Aorta (tissue), 5 donors: ENCODE results near the gene KIAA2012. TPM values are rescaled to one million over a fixed set of nuclear protein-coding genes. Genes with fewer than 3 reads are reported as not detected.

ENCODE experiments used
- ATAC-seq: fragments of 200-7000 bp; cut with Tn5 transposase; one replicate; pipeline ENCODE4 v1.9.1; 2022; ENCODE audit warnings: moderate library complexity; ENCODE audit not compliant: low FRiP score
- DNase-seq, 2 donors: peaks; one replicate each; pipeline ENCODE4 v3.0.0-alpha.2; 2020
- H3K27ac ChIP-seq, 2 donors: one replicate each; pipeline ENCODE4 v1.5.1; 2013; ENCODE audit warnings: low read length in 2 of 2, mild to moderate bottlenecking in 2 of 2, moderate library complexity in 2 of 2, control low read depth in 1 of 2, inconsistent platforms in 1 of 2, low read depth in 1 of 2
- H3K27me3 ChIP-seq, 2 donors: one replicate each; pipeline ENCODE4 v1.6.1; 2013; ENCODE audit warnings: control low read depth in 1 of 2, low read length in 1 of 2, mild to moderate bottlenecking in 1 of 2, moderate library complexity in 1 of 2; ENCODE audit not compliant: insufficient read depth in 2 of 2, control insufficient read depth in 1 of 2
- H3K36me3 ChIP-seq, 2 donors: one replicate each; pipeline ENCODE4 v1.6.1; 2013; ENCODE audit warnings: control low read depth in 1 of 2, low read length in 1 of 2, mild to moderate bottlenecking in 1 of 2; ENCODE audit not compliant: insufficient read depth in 2 of 2, control insufficient read depth in 1 of 2
- H3K4me1 ChIP-seq, 2 donors: one replicate each; pipeline ENCODE4 v1.6.1; 2013; ENCODE audit warnings: low read length in 2 of 2, control low read depth in 1 of 2, mild to moderate bottlenecking in 1 of 2, moderate library complexity in 1 of 2; ENCODE audit not compliant: insufficient read depth in 2 of 2, control insufficient read depth in 1 of 2
- H3K4me3 ChIP-seq, 2 donors: one replicate each; pipeline ENCODE4 v1.5.1; 2013; ENCODE audit warnings: low read length in 2 of 2, control low read depth in 1 of 2, mild to moderate bottlenecking in 1 of 2
- H3K9me3 ChIP-seq: one replicate; pipeline ENCODE4 v1.6.1; 2013; ENCODE audit warnings: mild to moderate bottlenecking, low read length; ENCODE audit not compliant: control insufficient read depth
- WGBS, 2 donors: extraction: QIAGEN DNeasy Blood & Tissue Kit; methylation state at CpG; one replicate each; pipeline ENCODE4 v1.1.7; 2013; 5-methylcytosine and 5-hydroxymethylcytosine counted together
- intact Hi-C, 2 donors: fragments of 100-400 bp; cut with DNase I; formaldehyde crosslinking; loops; one replicate each; pipeline versions ENCODE4 v1.14.2 to v1.15.0; 2022
- polyA plus RNA-seq, 2 donors: library from polyadenylated mRNA; stranded (reverse); fragments of 200-250 nt; gene quantifications; one replicate each; pipeline ENCODE4 v1.2.3, GENCODE V29; 2013
- total RNA-seq, 2 donors: library from RNA; stranded (reverse); fragmentation: NEBNext Ultra II Directional; extraction: Animal tissue kit (Norgen Biotek cat#: 25700); gene quantifications; one replicate each; pipeline ENCODE4 v1.2.1, GENCODE V29; 2021
- donor health status: healthy with polysubstance abuse.
- donor health status: Bipolar disorder and iron deficiency.
- donor health status: DM: no; HTN: no; CAD: no.
- donor health status: DM: no; HTN: no; CAD: no.
- donor health status: DM: yes; HTN: yes; CAD: no.

Gene KIAA2012
- total and polyA plus RNA-seq, 4 donors = not detected

GRCh38 chr2:202050652-202051051 lies 22.4 kb upstream of the KIAA2012 start:
- no peaks in the 10 kb centered on the region for H3K9me3 ChIP-seq
- H3K27ac ChIP-seq = no peak overlapping the region
- ATAC-seq (no peak), DNase-seq (no peak)
- no peaks in the 10 kb centered on the region for H3K27me3 ChIP-seq
- no peaks in the 10 kb centered on the region for H3K36me3 ChIP-seq
- H3K4me1 ChIP-seq = no peaks in the 10 kb centered on the region
- no peak overlapping the region for H3K4me3 ChIP-seq
- intact Hi-C loops = no loop called here

- Histone ChIP-seq H3K9me3 (no peaks in the 10 kb centered on the region), H3K4me3 (no peak overlapping the region), H3K36me3 (no peaks in the 10 kb centered on the region), H3K27me3 (no peaks in the 10 kb centered on the region), H3K4me1 (no peaks in the 10 kb centered on the region), H3K27ac (peak overlapping the region in 1 of 2 donors; percentile 46)
- DNase-seq = no peak
- intact Hi-C loops = no loop called here
- ATAC-seq = peak; percentile 64
- whole genome bisulfite sequencing, 2 donors = 14% methylated on average over 8 of the region's 8 CpGs
Observed at GRCh38 chr2:202051499-202052161, 21.4 kb upstream of the KIAA2012 start.

- Histone ChIP-seq H3K4me1 (no peaks in the 10 kb centered on the region), H3K36me3 (no peaks in the 10 kb centered on the region), H3K27ac (no peak overlapping the region), H3K4me3 (no peak overlapping the region), H3K27me3 (no peaks in the 10 kb centered on the region), H3K9me3 (no peaks in the 10 kb centered on the region)
- DNase-seq (no peak), ATAC-seq (no peak)
- intact Hi-C loops = no loop called here
- 91 to 94% methylated on average over 1 of the region's 1 CpG for WGBS, 2 donors
Observed at GRCh38 chr2:202052235-202052634, 20.8 kb upstream of the KIAA2012 start.

- Histone ChIP-seq H3K27me3 (no peaks in the 10 kb centered on the region), H3K4me1 (no peaks in the 10 kb centered on the region), H3K36me3 (no peaks in the 10 kb centered on the region), H3K27ac (no peak overlapping the region), H3K9me3 (no peaks in the 10 kb centered on the region), H3K4me3 (no peak overlapping the region)
- intact Hi-C loops = no loop called here
- 76 to 84% methylated on average over 3 of the region's 3 CpGs for WGBS, 2 donors
- ATAC-seq = no peak
- DNase-seq = no peak
Observed at GRCh38 chr2:202054679-202055078, 18.4 kb upstream of the KIAA2012 start.

GRCh38 chr2:202056611-202057010 lies 16.4 kb upstream of the KIAA2012 start:
- H3K27me3 ChIP-seq = no peaks in the 10 kb centered on the region
- DNase-seq (no peak), ATAC-seq (no peak)
- H3K36me3 ChIP-seq = no peaks in the 10 kb centered on the region
- no peaks in the 10 kb centered on the region for H3K4me1 ChIP-seq
- no peak overlapping the region for H3K4me3 ChIP-seq
- no peaks in the 10 kb centered on the region for H3K9me3 ChIP-seq
- no peak overlapping the region for H3K27ac ChIP-seq
- 54 to 60% methylated on average over 2 of the region's 2 CpGs for WGBS, 2 donors
- intact Hi-C loops = no loop called here

- intact Hi-C loops = no loop called here
- no peaks in the 10 kb centered on the region for H3K27me3 ChIP-seq
- no peaks in the 10 kb centered on the region for H3K4me1 ChIP-seq
- H3K9me3 ChIP-seq = no peaks in the 10 kb centered on the region
- no peak overlapping the region for H3K27ac ChIP-seq
- H3K36me3 ChIP-seq = no peaks in the 10 kb centered on the region
- no peak for DNase-seq
- H3K4me3 ChIP-seq = no peak overlapping the region
- WGBS, 2 donors = 86 to 90% methylated on average over 3 of the region's 3 CpGs
- no peak for ATAC-seq
Observed at GRCh38 chr2:202060218-202060617, 12.8 kb upstream of the KIAA2012 start.

GRCh38 chr2:202061695-202062094 lies 11.4 kb upstream of the KIAA2012 start:
- DNase-seq = no peak
- Histone ChIP-seq H3K4me1 (no peaks in the 10 kb centered on the region), H3K4me3 (no peak overlapping the region), H3K27ac (no peak overlapping the region), H3K9me3 (no peaks in the 10 kb centered on the region), H3K27me3 (no peaks in the 10 kb centered on the region), H3K36me3 (no peaks in the 10 kb centered on the region)
- 98 to 100% methylated on average over 2 of the region's 2 CpGs for WGBS, 2 donors
- intact Hi-C loops = no loop called here
- ATAC-seq = no peak

GRCh38 chr2:202064171-202064880 lies 8.7 kb upstream of the KIAA2012 start:
- WGBS, 2 donors = 2 to 5% methylated on average over 3 of the region's 3 CpGs
- peak; percentile 70 for ATAC-seq
- H3K4me1 ChIP-seq = no peaks in the 10 kb centered on the region
- H3K27ac ChIP-seq = peak overlapping the region in 1 of 2 donors; percentile 45
- DNase-seq = peak in 1 of 2 donors; percentile 55
- H3K9me3 ChIP-seq = no peaks in the 10 kb centered on the region
- H3K36me3 ChIP-seq = no peaks in the 10 kb centered on the region
- no peak overlapping the region for H3K4me3 ChIP-seq
- no peaks in the 10 kb centered on the region for H3K27me3 ChIP-seq
- intact Hi-C loops = no loop called here

- Histone ChIP-seq H3K9me3 (no peaks in the 10 kb centered on the region), H3K36me3 (no peaks in the 10 kb centered on the region), H3K27ac (no peak overlapping the region), H3K27me3 (no peaks in the 10 kb centered on the region), H3K4me3 (no peak overlapping the region), H3K4me1 (no peaks in the 10 kb centered on the region)
- intact Hi-C loops = no loop called here
- ATAC-seq (no peak), DNase-seq (no peak)
- WGBS, 2 donors = 77 to 82% methylated on average over 3 of the region's 3 CpGs
Observed at GRCh38 chr2:202064881-202065230, 8.2 kb upstream of the KIAA2012 start.
